HCT116 (cell line): Measurements from ENCODE around the gene DACH2. TPM values are rescaled to one million over a fixed set of nuclear protein-coding genes. Genes with fewer than 3 reads are reported as not detected.

Source experiments
- ATAC-seq: fragments of 200-7000 bp; cut with Tn5 transposase; 2 replicates; pipeline ENCODE4 v1.9.1; 2020; ENCODE audit warnings: mild to moderate bottlenecking, moderate library complexity
- BruUV-seq: library from RNA; stranded (reverse); fragments of 400-500 nt; replicated peaks from 2 replicates; lab custom pipeline; 2021; lab: Mats Ljungman, UMichigan
- CTCF ChIA-PET: fragments of 300-600 bp; sonication (Branson Sonifier 250); formaldehyde crosslinking; loops from one replicate; lab custom pipeline; 2021; ENCODE audit warnings: antibody characterized with exemption; lab: Charles Lee
- POLR2A ChIA-PET: fragments of 300-600, 350-600 bp; sonication (Branson Sonifier 250); formaldehyde crosslinking; loops from one replicate; lab custom pipeline; 2021; ENCODE audit warnings: antibody characterized with exemption; lab: Charles Lee
- RAD21 ChIA-PET, 2 experiments: fragments of 300-600 bp; sonication (Branson Sonifier 250); formaldehyde crosslinking; loops; one replicate each; lab custom pipeline; 2023; ENCODE audit warnings: low total read pairs in 2 of 2; ENCODE audit not compliant: uncharacterized antibody in 2 of 2, unreplicated experiment in 2 of 2, low non-redundant PET in 1 of 2; lab: Charles Lee
- DNase-seq: peaks from one replicate; pipeline ENCODE4 v3.0.0-alpha.2; 2010; ENCODE audit warnings: low read depth, low spot score
- H2AFZ ChIP-seq: fragments of 200-600 bp; shearing (Covaris generic), sonication (generic); 2 replicates; pipeline ENCODE4 v1.6.1; 2017; ENCODE audit warnings: low read depth, mixed run types, mixed read lengths, antibody characterized with exemption, low read length; ENCODE audit not compliant: poor library complexity, severe bottlenecking
- H3K27ac ChIP-seq: 2 replicates; pipeline ENCODE4 v1.5.1; 2012; ENCODE audit warnings: low read depth, low read length
- H3K27me3 ChIP-seq: fragments of 200-600 bp; sonication (generic); 2 replicates; pipeline ENCODE4 v1.6.1; 2016; ENCODE audit warnings: mixed run types, low read length, mixed read lengths; ENCODE audit not compliant: insufficient read depth
- H3K36me3 ChIP-seq, 2 experiments: fragments of 200-500 bp in 1 of 2; fragments of 200-600 bp in 1 of 2; sonication (Bioruptor generic) in 1 of 2; sonication (generic) in 1 of 2; 2 replicates each; pipeline versions ENCODE4 v1.5.1 to v1.6.1; 2014 to 2016; ENCODE audit warnings: low read length in 2 of 2, inconsistent platforms in 1 of 2, mixed read lengths in 1 of 2, mixed run types in 1 of 2; ENCODE audit not compliant: insufficient read depth in 2 of 2, control insufficient read depth in 1 of 2
- H3K4me1 ChIP-seq, 2 experiments: fragments of 200-600 bp in 1 of 2; sonication (generic) in 1 of 2; 2 replicates each; pipeline versions ENCODE4 v1.5.1 to v1.6.1; 2012 to 2017; ENCODE audit warnings: low read length in 2 of 2, inconsistent platforms in 1 of 2, mild to moderate bottlenecking in 1 of 2, mixed read lengths in 1 of 2, mixed run types in 1 of 2, moderate library complexity in 1 of 2; ENCODE audit not compliant: insufficient read depth in 2 of 2, control insufficient read depth in 1 of 2
- H3K4me2 ChIP-seq: fragments of 200-600 bp; sonication (generic); 2 replicates; pipeline ENCODE4 v1.6.1; 2017; ENCODE audit warnings: mixed run types, low read length, mixed read lengths
- H3K4me3 ChIP-seq, 2 experiments: fragments of 200-600 bp in 1 of 2; sonication (generic) in 1 of 2; replicated peaks in 1 of 2; 2 replicates each; pipeline ENCODE4 v1.5.1; 2011 to 2016; ENCODE audit warnings: low read length in 2 of 2, control low read depth in 1 of 2, low read depth in 1 of 2, mild to moderate bottlenecking in 1 of 2, mixed read lengths in 1 of 2, mixed run types in 1 of 2
- H3K79me2 ChIP-seq: fragments of 200-600 bp; sonication (generic); 2 replicates; pipeline ENCODE4 v1.6.1; 2017; ENCODE audit warnings: mild to moderate bottlenecking, mixed run types, low read length, moderate library complexity, mixed read lengths; ENCODE audit not compliant: insufficient read depth
- H3K9ac ChIP-seq: fragments of 200-600 bp; sonication (generic); 2 replicates; pipeline ENCODE4 v1.6.1; 2016; ENCODE audit warnings: low read length, mixed read lengths
- H3K9me2 ChIP-seq: fragments of 200-600 bp; sonication (generic), shearing (Covaris generic); 2 replicates; pipeline ENCODE4 v1.6.1; 2017; ENCODE audit warnings: mixed run types, mild to moderate bottlenecking, moderate library complexity; ENCODE audit not compliant: insufficient read depth
- H3K9me3 ChIP-seq, 2 experiments: fragments of 200-500 bp in 1 of 2; fragments of 200-600 bp in 1 of 2; sonication (Bioruptor generic) in 1 of 2; sonication (generic) in 1 of 2; 2 replicates each; pipeline ENCODE4 v1.6.1; 2014 to 2017; ENCODE audit warnings: low read length in 2 of 2, mixed read lengths in 2 of 2, inconsistent platforms in 1 of 2, low read depth in 1 of 2, mild to moderate bottlenecking in 1 of 2, mixed run types in 1 of 2, moderate library complexity in 1 of 2; ENCODE audit not compliant: control insufficient read depth in 1 of 2, insufficient read depth in 1 of 2
- H4K20me1 ChIP-seq: fragments of 200-600 bp; sonication (generic), shearing (Covaris generic); 2 replicates; pipeline ENCODE4 v1.6.1; 2017; ENCODE audit warnings: mixed run types, mild to moderate bottlenecking, moderate library complexity; ENCODE audit not compliant: insufficient read depth
- ELF1 ChIP-seq: IDR thresholded peaks from 2 replicates; pipeline ENCODE4 v1.6.1; 2012; ENCODE audit warnings: low read depth, borderline replicate concordance
- EZH2 ChIP-seq: fragments of 200-600 bp; sonication (generic); IDR thresholded peaks from 2 replicates; pipeline ENCODE4 v1.6.1; 2017; ENCODE audit warnings: antibody characterized with exemption, mixed run types
- EZH2phosphoT487 ChIP-seq: fragments of 200-600 bp; IDR thresholded peaks from 2 replicates; pipeline ENCODE4 v1.6.1; 2018; ENCODE audit warnings: antibody characterized with exemption, borderline replicate concordance
- MAX ChIP-seq: IDR thresholded peaks from 2 replicates; pipeline ENCODE4 v1.6.1; 2012
- POLR2A ChIP-seq: IDR thresholded peaks from 2 replicates; pipeline ENCODE4 v1.7.0; 2011; ENCODE audit warnings: borderline replicate concordance; ENCODE audit not compliant: insufficient read depth, insufficient read length; ENCODE audit errors: extremely low read depth
- RAD21 ChIP-seq: IDR thresholded peaks from 2 replicates; pipeline ENCODE4 v1.6.1; 2012; ENCODE audit warnings: low read depth, mild to moderate bottlenecking
- REST ChIP-seq: IDR thresholded peaks from 2 replicates; pipeline ENCODE4 v1.6.1; 2012; ENCODE audit warnings: low read depth
- ZBTB33 ChIP-seq: IDR thresholded peaks from 2 replicates; pipeline ENCODE4 v1.6.1; 2011; ENCODE audit warnings: mild to moderate bottlenecking, low read length, moderate library complexity; ENCODE audit not compliant: insufficient replicate concordance; ENCODE audit errors: extremely low read depth
- ZFX ChIP-seq: fragments of 450-650 bp; IDR thresholded peaks from 2 replicates; pipeline ENCODE4 v1.6.1; 2017
- ZNF274 ChIP-seq: fragments of 200-500 bp; sonication (Bioruptor generic); IDR thresholded peaks from 2 replicates; pipeline ENCODE4 v1.6.1; 2014; ENCODE audit warnings: mild to moderate bottlenecking, low read depth, low read length, inconsistent platforms
- intact Hi-C: fragments of 100-400 bp; cut with micrococcal nuclease; formaldehyde crosslinking; loops from 2 replicates; pipeline ENCODE4 v1.10.0; 2022
- total RNA-seq: library from RNA; stranded (reverse); gene quantifications from one replicate; pipeline ENCODE4 v1.2.1, GENCODE V29; 2021; ENCODE audit not compliant: unreplicated experiment

DACH2 gene
- total RNA-seq, 1 experiment from 2014 or later, result not detected

GRCh38 chrX:86724277-86724676, 576.0 kb downstream of the DACH2 start:
- TF ChIP-seq EZH2phosphoT487, result no peak
- no peak for TF ChIP-seq MAX
- TF ChIP-seq ZBTB33, result no peak
- TF ChIP-seq ZNF274, result no peak
- TF ChIP-seq ZFX, result no peak
- TF ChIP-seq ELF1, result no peak
- TF ChIP-seq REST, result no peak
- TF ChIP-seq EZH2, result no peak
- no peak for TF ChIP-seq RAD21
- TF ChIP-seq POLR2A, result no peak
- TF ChIP-seq, all 23 proteins: peak for 0
- no peaks in the 10 kb centered on the region for H3K36me3 ChIP-seq
- no peak overlapping the region for H2AFZ ChIP-seq
- no peak overlapping the region for H3K4me2 ChIP-seq
- H3K4me1 ChIP-seq, result no peaks in the 10 kb centered on the region
- no TSS peak for BruUV-seq
- CTCF ChIA-PET, result no interaction called here
- RAD21 ChIA-PET, result no interaction called here
- H3K79me2 ChIP-seq, result no peaks in the 10 kb centered on the region
- no peaks in the 10 kb centered on the region for H3K9me2 ChIP-seq
- no peaks in the 10 kb centered on the region for H3K9me3 ChIP-seq
- H4K20me1 ChIP-seq, result no peaks in the 10 kb centered on the region
- DNase-seq, result no peak
- no peak for ATAC-seq
- no peak overlapping the region for H3K9ac ChIP-seq
- H3K4me3 ChIP-seq, result no peak overlapping the region
- POLR2A ChIA-PET, result no interaction called here
- H3K27me3 ChIP-seq, result no peaks in the 10 kb centered on the region
- no peak overlapping the region for H3K27ac ChIP-seq
- intact Hi-C loops, result no loop called here
